Measurements from ENCODE around the gene BTRC. TPM values are rescaled to one million over a fixed set of nuclear protein-coding genes. Genes with fewer than 3 reads are reported as not detected.

BTRC gene
- total and polyA plus RNA-seq, 12 donors, result 10.0 to 35.3 (median 20.3) TPM

DNA sequence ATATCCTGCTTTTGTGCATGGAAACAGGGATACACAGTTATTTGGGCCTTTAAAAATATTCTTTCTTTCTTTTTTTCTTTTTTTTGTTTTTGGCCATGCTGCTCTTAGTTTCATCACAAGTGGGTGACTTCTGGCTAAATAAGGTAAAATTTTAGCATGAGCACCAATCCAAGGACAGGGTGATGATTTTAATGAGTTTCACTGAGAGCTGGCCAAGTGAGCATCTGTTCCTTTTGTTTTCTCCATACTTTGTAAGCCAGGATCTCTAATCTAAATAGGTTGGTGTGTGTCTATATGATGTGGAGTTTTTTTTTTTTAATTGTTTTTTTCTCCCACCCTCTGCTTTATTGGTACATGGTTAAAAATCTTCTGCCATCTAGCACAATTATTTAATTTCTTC is 127.3 kb downstream of the BTRC start:
- no peak overlapping the region for H3K4me3 ChIP-seq
- H3K27me3 ChIP-seq, result no peaks in the 10 kb centered on the region
- no peak for DNase-seq
- H3K4me1 ChIP-seq (replicated peaks in 1 of 2), result no peaks in the 10 kb centered on the region
- H3K36me3 ChIP-seq (replicated peaks in 1 of 2), result no peaks in the 10 kb centered on the region
- H3K27ac ChIP-seq, result no peak overlapping the region
- no peaks in the 10 kb centered on the region for H3K9me3 ChIP-seq (replicated peaks in 1 of 3)
- TF ChIP-seq POLR2A (IDR thresholded peaks at IDR 0.05), result no peak
- TF ChIP-seq, protein P1, sequence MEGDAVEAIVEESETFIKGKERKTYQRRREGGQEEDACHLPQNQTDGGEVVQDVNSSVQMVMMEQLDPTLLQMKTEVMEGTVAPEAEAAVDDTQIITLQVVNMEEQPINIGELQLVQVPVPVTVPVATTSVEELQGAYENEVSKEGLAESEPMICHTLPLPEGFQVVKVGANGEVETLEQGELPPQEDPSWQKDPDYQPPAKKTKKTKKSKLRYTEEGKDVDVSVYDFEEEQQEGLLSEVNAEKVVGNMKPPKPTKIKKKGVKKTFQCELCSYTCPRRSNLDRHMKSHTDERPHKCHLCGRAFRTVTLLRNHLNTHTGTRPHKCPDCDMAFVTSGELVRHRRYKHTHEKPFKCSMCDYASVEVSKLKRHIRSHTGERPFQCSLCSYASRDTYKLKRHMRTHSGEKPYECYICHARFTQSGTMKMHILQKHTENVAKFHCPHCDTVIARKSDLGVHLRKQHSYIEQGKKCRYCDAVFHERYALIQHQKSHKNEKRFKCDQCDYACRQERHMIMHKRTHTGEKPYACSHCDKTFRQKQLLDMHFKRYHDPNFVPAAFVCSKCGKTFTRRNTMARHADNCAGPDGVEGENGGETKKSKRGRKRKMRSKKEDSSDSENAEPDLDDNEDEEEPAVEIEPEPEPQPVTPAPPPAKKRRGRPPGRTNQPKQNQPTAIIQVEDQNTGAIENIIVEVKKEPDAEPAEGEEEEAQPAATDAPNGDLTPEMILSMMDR (IDR thresholded peaks at IDR 0.05), result no peak
- intact Hi-C loops (cut with DNase I), result no loop called here

DNA sequence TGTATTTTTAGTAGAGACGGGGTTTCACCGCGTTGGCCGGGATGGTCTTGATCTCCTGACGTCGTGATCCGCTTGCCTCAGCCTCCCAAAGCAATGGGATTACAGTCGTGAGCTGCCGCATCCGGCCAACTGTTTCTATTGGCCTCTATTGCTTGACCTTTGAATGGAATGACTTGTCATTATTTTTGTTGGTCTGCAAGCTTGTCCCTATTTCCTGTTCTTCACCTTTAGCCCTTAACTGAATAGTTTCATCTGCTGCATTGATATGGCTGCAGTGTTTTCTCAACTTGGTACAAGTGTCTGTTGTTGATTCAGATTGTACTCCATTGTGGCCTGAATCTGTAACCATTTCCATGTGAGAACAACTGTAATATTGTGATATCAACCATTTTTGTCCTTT is 128.6 kb downstream of the BTRC start:
- WGBS, 4 donors, result 84 to 88% (median 85%) methylated on average over 10 of the region's 10 CpGs
- intact Hi-C loops (cut with DNase I), result no loop called here
- TF ChIP-seq, protein P1 (IDR thresholded peaks at IDR 0.05), result no peak
- TF ChIP-seq POLR2A (IDR thresholded peaks at IDR 0.05), result no peak
- H3K4me3 ChIP-seq, result no peak overlapping the region
- no peak overlapping the region for H3K27ac ChIP-seq
- DNase-seq, result no peak
- H3K9me3 ChIP-seq (replicated peaks in 1 of 3), result no peaks in the 10 kb centered on the region
- no peaks in the 10 kb centered on the region for H3K36me3 ChIP-seq (replicated peaks in 1 of 2)
- H3K4me1 ChIP-seq (replicated peaks in 1 of 2), result peaks cover 0 to 7% of the 10 kb centered on the region in 2 donors
- H3K27me3 ChIP-seq, result no peaks in the 10 kb centered on the region

DNA sequence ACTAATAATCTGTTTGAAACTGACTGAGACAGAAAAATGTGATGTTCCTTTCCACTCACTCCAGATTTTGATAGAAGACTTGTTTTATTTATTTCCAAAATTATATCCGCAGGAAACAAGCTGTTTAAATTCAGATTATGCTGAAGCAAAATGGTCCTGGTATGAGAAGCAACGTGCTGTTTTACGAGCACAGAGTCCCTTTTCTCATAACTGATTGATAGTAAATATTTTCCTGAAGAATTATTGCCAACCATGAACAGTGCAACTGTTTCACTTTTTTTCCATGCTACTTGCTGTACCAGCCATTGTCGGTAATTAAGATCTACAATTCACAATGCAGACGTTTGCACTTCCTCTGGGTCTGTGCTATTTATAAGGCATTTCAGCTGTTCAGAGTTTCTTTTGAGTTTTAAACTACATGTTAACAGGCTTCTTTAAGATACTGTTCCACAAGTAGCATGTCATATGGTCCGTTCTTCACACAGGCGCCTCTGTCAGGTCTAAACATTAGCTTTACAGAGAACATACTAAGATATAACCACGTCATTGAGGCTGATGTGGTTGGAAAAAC is 130.3 kb downstream of the BTRC start:
- 74 to 88% (median 81%) methylated on average over 8 of the region's 8 CpGs for WGBS, 4 donors
- Histone ChIP-seq H3K27me3 (no peaks in the 10 kb centered on the region), H3K36me3 (replicated peaks in 1 of 2) (no peaks in the 10 kb centered on the region), H3K4me1 (replicated peaks in 1 of 2) (peaks cover 0 to 7% of the 10 kb centered on the region in 2 donors), H3K4me3 (no peak overlapping the region), H3K27ac (no peak overlapping the region), H3K9me3 (replicated peaks in 1 of 3) (no peaks in the 10 kb centered on the region)
- TF ChIP-seq POLR2A (IDR thresholded peaks at IDR 0.05), result no peak
- TF ChIP-seq, protein P1 (IDR thresholded peaks at IDR 0.05), result no peak
- DNase-seq, result no peak
- intact Hi-C loops (cut with DNase I), result no loop called here

DNA sequence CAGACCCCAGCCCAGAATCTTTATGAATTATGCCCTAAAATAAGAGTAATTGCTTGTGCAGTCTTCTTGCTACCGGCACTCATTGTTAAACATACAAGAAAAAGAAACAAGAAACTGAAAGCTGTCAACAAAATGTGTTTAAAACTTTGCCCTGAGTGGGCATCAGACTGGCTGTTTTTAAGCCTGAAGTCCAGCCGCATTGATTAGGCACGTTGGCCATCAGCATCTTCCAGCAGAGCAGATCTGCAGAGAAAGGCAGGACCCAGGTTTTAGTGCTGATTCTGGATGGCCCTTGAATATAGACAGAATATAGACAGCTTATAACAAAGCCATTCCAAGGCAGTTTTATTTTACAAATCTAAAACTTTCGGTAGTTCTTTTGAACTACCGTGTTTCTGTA is 131.2 kb downstream of the BTRC start:
- Histone ChIP-seq H3K4me3 (no peak overlapping the region), H3K9me3 (replicated peaks in 1 of 3) (no peaks in the 10 kb centered on the region), H3K36me3 (replicated peaks in 1 of 2) (no peaks in the 10 kb centered on the region), H3K4me1 (replicated peaks in 1 of 2) (peaks cover 0 to 7% of the 10 kb centered on the region in 2 donors), H3K27me3 (no peaks in the 10 kb centered on the region), H3K27ac (peak overlapping the region in 1 of 5 donors; percentile 45)
- TF ChIP-seq POLR2A (IDR thresholded peaks at IDR 0.05), result no peak
- TF ChIP-seq, protein P1 (IDR thresholded peaks at IDR 0.05), result no peak
- WGBS, 4 donors, result 82 to 94% (median 87%) methylated on average over 5 of the region's 5 CpGs
- DNase-seq, result no peak
- intact Hi-C loops (cut with DNase I), result no loop called here
